Measurements from ENCODE around the gene HEXD. TPM values are rescaled to one million over a fixed set of nuclear protein-coding genes. Genes with fewer than 3 reads are reported as not detected.

HEXD gene
- total RNA-seq, 1 donor from 2014 or later = 90.4 TPM

GRCh38 chr17:82406131-82406671 lies 11.9 kb upstream of the HEXD start:
- Histone ChIP-seq H3K4me1 (no peaks in the 10 kb centered on the region), H3K4me3 (no peak overlapping the region), H3K27ac (no peak overlapping the region), H3K9me3 (no peaks in the 10 kb centered on the region), H3K27me3 (no peaks in the 10 kb centered on the region), H3K36me3 (peaks cover 0 to 24% of the 10 kb centered on the region in 2 donors)
- TF ChIP-seq CTCF (IDR thresholded peaks at IDR 0.05) (no peak), POLR2AphosphoS5 (IDR thresholded peaks at IDR 0.05; ENCODE audit: insufficient read depth in 1 of 2, low read depth in 1 of 2) (no peak), POLR2A (IDR thresholded peaks at IDR 0.05) (no peak)
- intact Hi-C loops (cut with DNase I) = no loop called here
- no peak for DNase-seq (ENCODE audit: extremely low spot score in 2 of 2)

DNA sequence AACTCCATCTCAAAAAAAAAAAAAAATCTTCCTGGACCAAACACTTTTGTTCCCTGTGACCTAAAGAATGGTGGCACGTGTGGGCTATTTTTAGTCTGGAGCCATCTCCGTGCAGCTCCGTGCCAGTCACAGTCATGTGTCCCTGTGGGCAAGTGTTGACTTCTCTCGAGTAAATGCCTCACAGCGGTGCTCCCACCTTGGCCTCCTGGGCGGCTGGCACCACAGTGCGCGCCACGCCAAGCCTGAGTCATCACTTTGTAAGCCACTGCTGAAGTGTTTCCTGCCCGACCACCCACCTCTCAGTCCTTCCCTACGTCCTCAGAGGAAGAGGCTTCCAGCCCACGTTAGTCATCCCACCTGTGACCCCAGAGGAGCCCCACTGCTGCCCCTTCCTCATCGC lies 10.9 kb upstream of the HEXD start:
- Histone ChIP-seq H3K9me3 (no peaks in the 10 kb centered on the region), H3K27ac (no peak overlapping the region), H3K4me3 (no peak overlapping the region), H3K36me3 (peaks cover 0 to 24% of the 10 kb centered on the region in 2 donors), H3K27me3 (no peaks in the 10 kb centered on the region), H3K4me1 (no peaks in the 10 kb centered on the region)
- intact Hi-C loops (cut with DNase I) = no loop called here
- no peak for DNase-seq (ENCODE audit: extremely low spot score in 2 of 2)
- TF ChIP-seq POLR2AphosphoS5 (IDR thresholded peaks at IDR 0.05; ENCODE audit: insufficient read depth in 1 of 2, low read depth in 1 of 2) (no peak), POLR2A (IDR thresholded peaks at IDR 0.05) (no peak), CTCF (IDR thresholded peaks at IDR 0.05) (no peak)

DNA sequence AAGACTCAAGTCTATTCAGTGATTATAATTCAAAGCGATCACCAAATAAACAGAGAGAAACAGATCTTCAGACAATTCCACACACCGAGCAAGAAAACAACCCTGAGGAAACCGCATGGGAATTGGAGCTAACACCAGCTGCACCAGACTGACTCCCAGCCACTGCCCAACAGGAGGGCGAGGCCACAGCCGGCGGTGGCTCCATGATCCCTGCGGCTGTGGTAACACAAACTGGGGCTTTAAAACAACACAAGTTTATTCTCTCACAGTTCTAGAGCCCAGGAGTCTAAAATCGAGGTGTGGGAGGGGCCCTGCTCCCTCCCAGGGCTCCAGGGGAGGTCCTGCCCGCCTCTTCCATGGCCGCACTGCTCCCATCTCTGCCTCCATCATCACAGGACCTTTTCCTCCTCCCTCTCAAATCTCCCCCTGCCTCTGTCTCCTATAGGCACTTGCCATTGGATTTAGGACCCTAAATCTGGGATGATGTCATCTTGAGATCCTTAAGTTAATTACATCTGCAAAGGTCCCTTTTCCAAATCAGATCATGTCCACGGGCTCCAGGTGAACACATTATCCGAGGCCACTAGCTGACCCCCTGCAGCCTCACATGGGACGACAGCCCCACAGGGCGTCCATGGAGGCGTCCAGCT lies 9.7 kb upstream of the HEXD start:
- no peak overlapping the region for H3K4me3 ChIP-seq

DNA sequence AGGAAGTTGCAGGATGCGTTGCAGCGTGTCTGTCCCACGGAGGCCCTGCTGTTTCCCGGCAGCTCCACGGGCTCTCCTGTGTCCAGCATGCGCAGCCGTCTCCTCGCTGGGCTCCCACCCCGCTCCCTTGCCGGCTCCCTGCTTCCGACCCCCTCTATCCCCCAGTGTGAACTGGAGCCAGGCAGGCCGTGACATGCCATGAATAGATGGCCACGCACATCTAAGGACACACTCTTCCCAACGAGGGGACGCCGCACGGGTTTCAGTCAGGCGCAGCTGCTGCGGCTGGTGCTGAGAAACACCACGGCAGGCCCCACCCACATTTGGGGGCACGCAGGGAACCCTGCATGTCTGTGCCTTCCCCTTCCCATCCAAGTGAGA lies 9.2 kb upstream of the HEXD start:
- Histone ChIP-seq H3K36me3 (peaks cover 0 to 10% of the 10 kb centered on the region in 2 donors), H3K27ac (no peak overlapping the region)
- intact Hi-C loops (cut with DNase I) = no loop called here

More for the DNA sequence above, 9.7 kb upstream of the HEXD start:
- TF ChIP-seq POLR2A (IDR thresholded peaks at IDR 0.05) = no peak
- no peak for TF ChIP-seq CTCF (IDR thresholded peaks at IDR 0.05)
- no peak for TF ChIP-seq POLR2AphosphoS5 (IDR thresholded peaks at IDR 0.05; ENCODE audit: insufficient read depth in 1 of 2, low read depth in 1 of 2)
- no peak overlapping the region for H3K27ac ChIP-seq
- no peak for DNase-seq (ENCODE audit: extremely low spot score in 2 of 2)
- no peaks in the 10 kb centered on the region for H3K9me3 ChIP-seq
- no peaks in the 10 kb centered on the region for H3K4me1 ChIP-seq
- peaks cover 0 to 15% of the 10 kb centered on the region in 2 donors for H3K36me3 ChIP-seq
- intact Hi-C loops (cut with DNase I) = no loop called here
- no peaks in the 10 kb centered on the region for H3K27me3 ChIP-seq

DNA sequence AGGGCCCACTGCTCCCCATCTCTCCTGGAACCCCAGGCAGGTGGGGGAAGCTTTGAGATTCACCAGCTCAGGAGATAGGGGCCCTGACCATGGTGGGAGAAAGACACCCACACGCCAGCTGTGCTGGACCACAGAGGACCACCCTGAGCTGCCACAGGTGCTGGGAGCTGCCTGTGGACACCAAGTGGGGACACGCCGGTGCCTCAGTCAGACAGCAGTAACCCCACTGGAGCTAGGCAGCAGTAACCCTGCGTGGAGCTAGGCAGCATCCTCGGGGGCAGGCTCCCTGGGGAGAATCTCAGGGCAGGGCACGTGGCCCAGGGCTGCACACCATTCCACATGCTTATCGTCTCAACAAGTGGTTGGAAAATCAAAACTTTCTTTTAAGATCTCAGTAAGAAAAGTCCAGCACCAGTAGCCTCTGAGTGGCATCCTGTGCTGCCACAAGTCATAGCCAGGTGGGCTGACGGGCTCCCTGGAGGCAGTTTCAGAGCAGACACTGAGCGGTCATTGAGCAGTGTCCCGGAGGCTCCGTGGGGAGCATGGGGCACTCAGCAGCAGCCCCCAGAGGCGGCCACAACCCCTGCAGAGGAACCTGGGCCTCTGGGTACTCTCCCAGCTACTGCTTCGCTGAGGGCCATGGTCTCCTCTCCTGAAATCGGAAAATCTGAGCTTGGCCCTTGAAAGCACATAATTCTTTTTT lies 8.0 kb upstream of the HEXD start:
- no peak for DNase-seq (ENCODE audit: extremely low spot score in 2 of 2)
- H3K27me3 ChIP-seq = no peaks in the 10 kb centered on the region
- H3K4me1 ChIP-seq = peaks cover 7% of the 10 kb centered on the region
- H3K27ac ChIP-seq = no peak overlapping the region
- no peaks in the 10 kb centered on the region for H3K9me3 ChIP-seq
- no peak overlapping the region for H3K4me3 ChIP-seq
- H3K36me3 ChIP-seq = peaks cover 0 to 4% of the 10 kb centered on the region in 2 donors
- no peak for TF ChIP-seq POLR2AphosphoS5 (IDR thresholded peaks at IDR 0.05; ENCODE audit: insufficient read depth in 1 of 2, low read depth in 1 of 2)
- no peak for TF ChIP-seq CTCF (IDR thresholded peaks at IDR 0.05)
- TF ChIP-seq POLR2A (IDR thresholded peaks at IDR 0.05) = no peak
- intact Hi-C loops (cut with DNase I) = loop anchor here (5.0 kb wide), 1 partner anchor 58 kb away; no protein-coding TSS in a partner anchor

More for the DNA sequence above, 9.2 kb upstream of the HEXD start:
- no peak for TF ChIP-seq POLR2A (IDR thresholded peaks at IDR 0.05)
- Histone ChIP-seq H3K4me3 (no peak overlapping the region), H3K4me1 (no peaks in the 10 kb centered on the region), H3K27me3 (no peaks in the 10 kb centered on the region), H3K9me3 (no peaks in the 10 kb centered on the region)
- no peak for DNase-seq (ENCODE audit: extremely low spot score in 2 of 2)

Measured in vagina (tissue), 2 donors.